SU-DHL-6 (cell line): ENCODE data around the gene IKBKE.

Experiments
- H2AFZ ChIP-seq: fragments of 200-600 bp; sonication (generic); 2 replicates; pipeline ENCODE4 v1.6.1; 2014; ENCODE audit warnings: low read depth, mild to moderate bottlenecking, moderate library complexity, mixed read lengths, antibody characterized with exemption, low read length; ENCODE audit not compliant: severe bottlenecking
- H3F3A ChIP-seq: fragments of 200-600 bp; shearing (Covaris generic); 2 replicates; pipeline ENCODE4 v1.6.0; 2016; ENCODE audit warnings: antibody characterized with exemption, mild to moderate bottlenecking; ENCODE audit not compliant: insufficient read depth
- H3K27ac ChIP-seq: fragments of 200-600 bp; sonication (generic); 2 replicates; pipeline ENCODE4 v1.5.1; 2016; ENCODE audit warnings: low read depth, mild to moderate bottlenecking, low read length, moderate library complexity, mixed read lengths
- H3K27me3 ChIP-seq: fragments of 200-600 bp; sonication (generic), shearing (Covaris generic); 2 replicates; pipeline ENCODE4 v1.6.0; 2014; ENCODE audit warnings: mild to moderate bottlenecking, low read length
- H3K36me3 ChIP-seq: fragments of 200-600 bp; sonication (generic); 2 replicates; pipeline ENCODE4 v1.6.1; 2014; ENCODE audit warnings: mild to moderate bottlenecking, low read length, mixed read lengths
- H3K4me2 ChIP-seq: fragments of 300-600, 200-600 bp; shearing (Covaris generic), sonication (generic); 2 replicates; pipeline ENCODE4 v1.6.0; 2014; ENCODE audit warnings: low read length, low read depth, mild to moderate bottlenecking; ENCODE audit not compliant: poor library complexity, severe bottlenecking
- H3K4me3 ChIP-seq: fragments of 200-600 bp; sonication (generic); 2 replicates; pipeline ENCODE4 v1.5.1; 2014; ENCODE audit warnings: antibody characterized with exemption, low read length, mild to moderate bottlenecking, mixed read lengths; ENCODE audit not compliant: insufficient read depth, poor library complexity, severe bottlenecking
- H3K79me2 ChIP-seq: fragments of 200-600 bp; sonication (generic); 2 replicates; pipeline ENCODE4 v1.6.1; 2014; ENCODE audit warnings: mild to moderate bottlenecking, low read length, moderate library complexity; ENCODE audit not compliant: insufficient read depth
- H3K9ac ChIP-seq: fragments of 200-600 bp; sonication (generic); 2 replicates; pipeline ENCODE4 v1.7.0; 2014; ENCODE audit warnings: mild to moderate bottlenecking, low read length
- H3K9me2 ChIP-seq: fragments of 200-600 bp; sonication (generic); replicated peaks from 2 replicates; pipeline ENCODE4 v1.6.1; 2014; ENCODE audit warnings: low read length; ENCODE audit not compliant: insufficient read depth
- H3K9me3 ChIP-seq: fragments of 200-600 bp; sonication (generic); 2 replicates; pipeline ENCODE4 v1.6.1; 2014; ENCODE audit warnings: low read length, mixed read lengths; ENCODE audit not compliant: insufficient read depth
- H4K20me1 ChIP-seq: fragments of 200-600 bp; sonication (generic); 2 replicates; pipeline ENCODE4 v1.6.1; 2014; ENCODE audit warnings: low read depth, mild to moderate bottlenecking, antibody characterized with exemption, low read length, moderate library complexity, mixed read lengths
- CTCF ChIP-seq: fragments of 200-600 bp; sonication (generic); IDR thresholded peaks from one replicate; pipeline ENCODE4 v1.5.1; 2017; ENCODE audit warnings: antibody characterized with exemption, mild to moderate bottlenecking, low read length, moderate library complexity; ENCODE audit not compliant: insufficient read depth, poor library complexity, severe bottlenecking
- EZH2phosphoT487 ChIP-seq: fragments of 200-600 bp; sonication (generic), shearing (Covaris generic); conservative IDR thresholded peaks from 2 replicates; pipeline ENCODE4 v1.6.1; 2018; ENCODE audit warnings: mild to moderate bottlenecking, antibody characterized with exemption, low read length, moderate library complexity, mixed read lengths

Gene IKBKE

GRCh38 chr1:206545351-206545750, 75.1 kb downstream of the IKBKE start:
- Histone ChIP-seq H3K9me3 (no peaks in the 10 kb centered on the region), H3K4me3 (no peak overlapping the region), H3K36me3 (no peaks in the 10 kb centered on the region), H3K4me2 (no peak overlapping the region), H3K27ac (no peak overlapping the region), H2AFZ (no peak overlapping the region), H3K9ac (no peak overlapping the region), H3F3A (no peaks in the 10 kb centered on the region), H4K20me1 (no peaks in the 10 kb centered on the region), H3K79me2 (no peaks in the 10 kb centered on the region), H3K27me3 (no peaks in the 10 kb centered on the region), H3K9me2 (no peaks in the 10 kb centered on the region)
- TF ChIP-seq EZH2phosphoT487 (no peak), CTCF (no peak)
